Measurements from ENCODE around the gene SLC6A9.

DNA sequence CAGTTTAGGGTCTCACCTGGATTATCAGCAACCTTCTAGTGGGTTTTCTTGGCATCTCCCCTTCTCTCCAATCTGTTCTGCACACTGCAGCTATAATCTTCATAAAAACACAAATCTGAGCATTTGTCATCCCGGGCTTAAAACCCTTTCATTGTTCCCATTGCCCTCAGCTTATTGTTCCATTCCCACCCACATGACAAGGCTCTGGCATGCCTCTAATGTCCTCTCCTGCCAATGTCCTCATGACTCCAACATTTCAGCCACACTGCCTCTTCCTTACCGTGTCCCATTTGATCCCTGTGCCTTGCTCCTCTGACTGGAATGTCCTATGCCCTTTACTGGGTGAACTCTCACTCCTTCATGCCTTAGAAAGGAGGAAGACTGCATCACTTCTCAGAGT, 68.9 kb downstream of the SLC6A9 start:
- TF ChIP-seq POLR2A (IDR thresholded peaks at IDR 0.05) (no peak), CTCF (IDR thresholded peaks at IDR 0.05) (no peak), POLR2AphosphoS5 (IDR thresholded peaks at IDR 0.05) (no peak)

Measured in prostate gland (tissue), 2 donors.